ENCODE results near the gene POLR2F.

Gene POLR2F

GRCh38 chr22:37996515-37997246 lies 43.2 kb downstream of the POLR2F start:
- in situ Hi-C loops (cut with MboI; ENCODE audit: low sequenced_read_pairs): no loop called here

GRCh38 chr22:37998543-37998942 lies 45.0 kb downstream of the POLR2F start:
- in situ Hi-C loops (cut with MboI; ENCODE audit: low sequenced_read_pairs): no loop called here

- in situ Hi-C loops (cut with MboI; ENCODE audit: low sequenced_read_pairs): no loop called here
Measured at GRCh38 chr22:37999236-37999635, 45.7 kb downstream of the POLR2F start.

GRCh38 chr22:37999640-38000272 lies 46.3 kb downstream of the POLR2F start:
- in situ Hi-C loops (cut with MboI; ENCODE audit: low sequenced_read_pairs): no loop called here

- in situ Hi-C loops (cut with MboI; ENCODE audit: low sequenced_read_pairs): no loop called here
Measured at GRCh38 chr22:38005943-38006342, 52.4 kb downstream of the POLR2F start.

- in situ Hi-C loops (cut with MboI; ENCODE audit: low sequenced_read_pairs): no loop called here
Measured at GRCh38 chr22:38006906-38007305, 53.4 kb downstream of the POLR2F start.

- in situ Hi-C loops (cut with MboI; ENCODE audit: low sequenced_read_pairs): no loop called here
Measured at GRCh38 chr22:38007330-38007902, 53.9 kb downstream of the POLR2F start.

GRCh38 chr22:38009000-38009806 lies 55.7 kb downstream of the POLR2F start:
- in situ Hi-C loops (cut with MboI; ENCODE audit: low sequenced_read_pairs): no loop called here

- in situ Hi-C loops (cut with MboI; ENCODE audit: low sequenced_read_pairs): no loop called here
Measured at GRCh38 chr22:38012604-38013072, 59.1 kb downstream of the POLR2F start.

GRCh38 chr22:38014083-38014482 lies 60.6 kb downstream of the POLR2F start:
- in situ Hi-C loops (cut with MboI; ENCODE audit: low sequenced_read_pairs): no loop called here

GRCh38 chr22:38016182-38017151 lies 63.0 kb downstream of the POLR2F start:
- in situ Hi-C loops (cut with MboI; ENCODE audit: low sequenced_read_pairs): no loop called here

- in situ Hi-C loops (cut with MboI; ENCODE audit: low sequenced_read_pairs): no loop called here
Measured at GRCh38 chr22:38017272-38017920, 63.9 kb downstream of the POLR2F start.

- in situ Hi-C loops (cut with MboI; ENCODE audit: low sequenced_read_pairs): no loop called here
Measured at GRCh38 chr22:38017939-38018885, 64.7 kb downstream of the POLR2F start.

Data from HL-60/S4 (cell line).